Measurements from ENCODE around the gene SLC45A2. TPM values are rescaled to one million over a fixed set of nuclear protein-coding genes. Genes with fewer than 3 reads are reported as not detected.

The SLC45A2 gene
- total RNA-seq, 6 donors from 2014 or later, result 0.76 TPM; not detected in 5

DNA sequence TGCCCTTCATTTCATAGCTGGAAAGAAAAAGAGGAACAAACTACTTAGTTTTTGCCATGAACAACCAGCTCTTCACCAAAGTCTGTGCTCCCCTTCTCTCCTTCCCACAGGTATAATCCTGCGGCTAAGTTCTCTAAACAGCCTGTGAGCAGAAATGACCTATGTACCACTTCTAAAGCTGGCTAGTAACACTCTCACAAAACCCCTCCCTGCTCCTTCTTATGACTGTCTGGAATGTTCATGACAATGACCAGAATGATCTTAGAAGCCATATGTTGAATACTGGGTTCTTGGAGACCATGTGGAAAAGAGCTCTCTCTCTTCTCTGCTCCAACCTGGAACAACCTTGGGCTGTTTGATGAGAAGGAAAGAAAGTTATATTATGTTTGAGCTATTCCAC, 36.2 kb upstream of the SLC45A2 start:
- no peak for ATAC-seq (ENCODE audit: low FRiP score in 2 of 2)

DNA sequence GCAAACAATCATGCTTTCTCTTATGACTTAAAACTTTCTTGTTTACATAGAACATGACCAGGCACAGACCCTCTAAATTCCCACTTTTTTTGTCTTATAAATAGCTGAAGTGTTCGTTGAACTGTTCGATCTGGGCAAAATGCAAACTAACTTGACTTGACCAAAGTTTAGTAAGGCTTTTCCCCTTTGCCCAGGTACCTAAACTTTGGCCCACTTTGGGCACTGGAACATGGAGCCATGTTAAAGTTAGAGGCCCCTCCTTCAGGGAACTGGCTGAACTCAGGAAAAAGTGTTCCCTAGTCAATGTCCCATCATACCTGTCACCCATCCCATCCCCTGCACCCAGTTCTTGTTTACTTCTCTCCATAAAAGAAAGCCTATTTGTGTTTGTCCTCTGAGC, 32.8 kb upstream of the SLC45A2 start:
- WGBS, 2 donors, result 84 to 97% methylated on average over 2 of the region's 2 CpGs
- Histone ChIP-seq H3K9me3 (no peaks in the 10 kb centered on the region), H3K36me3 (no peaks in the 10 kb centered on the region), H3K4me1 (no peaks in the 10 kb centered on the region), H3K27me3 (no peaks in the 10 kb centered on the region), H3K4me3 (no peak overlapping the region), H3K27ac (no peak overlapping the region)
- TF ChIP-seq POLR2AphosphoS5 (IDR thresholded peaks at IDR 0.05), result no peak
- TF ChIP-seq, protein P1, sequence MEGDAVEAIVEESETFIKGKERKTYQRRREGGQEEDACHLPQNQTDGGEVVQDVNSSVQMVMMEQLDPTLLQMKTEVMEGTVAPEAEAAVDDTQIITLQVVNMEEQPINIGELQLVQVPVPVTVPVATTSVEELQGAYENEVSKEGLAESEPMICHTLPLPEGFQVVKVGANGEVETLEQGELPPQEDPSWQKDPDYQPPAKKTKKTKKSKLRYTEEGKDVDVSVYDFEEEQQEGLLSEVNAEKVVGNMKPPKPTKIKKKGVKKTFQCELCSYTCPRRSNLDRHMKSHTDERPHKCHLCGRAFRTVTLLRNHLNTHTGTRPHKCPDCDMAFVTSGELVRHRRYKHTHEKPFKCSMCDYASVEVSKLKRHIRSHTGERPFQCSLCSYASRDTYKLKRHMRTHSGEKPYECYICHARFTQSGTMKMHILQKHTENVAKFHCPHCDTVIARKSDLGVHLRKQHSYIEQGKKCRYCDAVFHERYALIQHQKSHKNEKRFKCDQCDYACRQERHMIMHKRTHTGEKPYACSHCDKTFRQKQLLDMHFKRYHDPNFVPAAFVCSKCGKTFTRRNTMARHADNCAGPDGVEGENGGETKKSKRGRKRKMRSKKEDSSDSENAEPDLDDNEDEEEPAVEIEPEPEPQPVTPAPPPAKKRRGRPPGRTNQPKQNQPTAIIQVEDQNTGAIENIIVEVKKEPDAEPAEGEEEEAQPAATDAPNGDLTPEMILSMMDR (IDR thresholded peaks at IDR 0.05), result no peak
- no peak for TF ChIP-seq EP300 (IDR thresholded peaks at IDR 0.05)
- no peak for TF ChIP-seq POLR2A (IDR thresholded peaks at IDR 0.05)
- ATAC-seq (ENCODE audit: low FRiP score in 2 of 2) (no peak), DNase-seq (no peak)

More for the DNA sequence above, 36.2 kb upstream of the SLC45A2 start:
- no peaks in the 10 kb centered on the region for H3K4me1 ChIP-seq
- no peak overlapping the region for H3K27ac ChIP-seq
- H3K27me3 ChIP-seq, result no peaks in the 10 kb centered on the region
- WGBS, 2 donors, result 94 to 100% methylated on average over 1 of the region's 1 CpG
- TF ChIP-seq POLR2AphosphoS5 (IDR thresholded peaks at IDR 0.05), result no peak
- TF ChIP-seq, protein P1 (IDR thresholded peaks at IDR 0.05), result no peak
- no peak for TF ChIP-seq EP300 (IDR thresholded peaks at IDR 0.05)
- TF ChIP-seq POLR2A (IDR thresholded peaks at IDR 0.05), result no peak
- H3K4me3 ChIP-seq, result no peak overlapping the region
- DNase-seq, result no peak
- no peaks in the 10 kb centered on the region for H3K36me3 ChIP-seq
- no peaks in the 10 kb centered on the region for H3K9me3 ChIP-seq

DNA sequence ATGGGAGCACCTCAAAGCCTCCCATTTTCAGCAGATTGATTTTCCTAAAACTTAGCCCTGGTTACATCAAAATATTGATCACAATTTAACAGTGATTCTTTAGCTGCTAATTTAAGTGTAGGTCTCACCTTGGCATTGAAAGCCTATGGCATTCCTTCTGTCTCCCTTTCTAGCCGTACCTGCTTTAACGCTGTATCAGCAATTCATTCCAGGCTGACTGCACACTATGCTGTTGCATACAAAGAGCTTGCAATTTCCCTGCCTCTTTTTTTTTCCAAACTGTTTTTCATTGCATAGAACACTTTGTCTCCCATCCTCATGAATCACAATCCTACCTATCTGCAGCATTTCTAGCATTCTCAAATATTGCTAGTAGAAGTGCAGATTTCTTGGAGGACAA, 32.3 kb upstream of the SLC45A2 start:
- DNase-seq, result no peak

DNA sequence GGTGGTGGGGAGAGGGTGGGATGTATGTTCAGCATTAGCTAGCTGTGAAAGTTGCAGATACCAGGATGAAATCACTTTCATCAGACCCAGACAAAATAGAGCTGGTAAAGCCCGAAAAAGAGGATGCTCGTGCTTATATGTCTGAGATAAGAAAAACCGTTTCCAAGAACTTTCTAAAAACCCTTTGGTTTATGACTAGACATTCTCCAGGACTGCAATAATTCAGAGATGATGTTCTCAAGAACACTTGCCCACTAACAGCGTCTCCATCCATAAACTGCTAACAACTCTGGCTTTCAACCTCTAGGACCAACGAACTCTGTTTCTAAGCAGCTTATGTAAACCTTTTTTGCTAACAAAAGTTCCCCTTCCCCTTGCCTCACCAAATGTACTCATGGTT, 31.7 kb upstream of the SLC45A2 start:
- ATAC-seq (ENCODE audit: low FRiP score in 2 of 2), result no peak
- Histone ChIP-seq H3K4me3 (no peak overlapping the region), H3K27ac (no peak overlapping the region), H3K36me3 (no peaks in the 10 kb centered on the region), H3K4me1 (no peaks in the 10 kb centered on the region), H3K27me3 (no peaks in the 10 kb centered on the region), H3K9me3 (no peaks in the 10 kb centered on the region)
- no peak for DNase-seq
- 79 to 86% methylated on average over 5 of the region's 5 CpGs for WGBS, 2 donors
- TF ChIP-seq EP300 (IDR thresholded peaks at IDR 0.05), result no peak
- TF ChIP-seq, protein P1 (IDR thresholded peaks at IDR 0.05), result no peak
- TF ChIP-seq POLR2A (IDR thresholded peaks at IDR 0.05), result no peak
- no peak for TF ChIP-seq POLR2AphosphoS5 (IDR thresholded peaks at IDR 0.05)

More for the DNA sequence above, 32.3 kb upstream of the SLC45A2 start:
- WGBS, 2 donors, result 92 to 98% methylated on average over 2 of the region's 2 CpGs
- no peaks in the 10 kb centered on the region for H3K36me3 ChIP-seq
- no peaks in the 10 kb centered on the region for H3K27me3 ChIP-seq
- no peak for ATAC-seq (ENCODE audit: low FRiP score in 2 of 2)
- TF ChIP-seq EP300 (IDR thresholded peaks at IDR 0.05) (no peak), POLR2AphosphoS5 (IDR thresholded peaks at IDR 0.05) (no peak), POLR2A (IDR thresholded peaks at IDR 0.05) (no peak)
- TF ChIP-seq, protein P1 (IDR thresholded peaks at IDR 0.05), result no peak
- H3K4me1 ChIP-seq, result no peaks in the 10 kb centered on the region
- no peaks in the 10 kb centered on the region for H3K9me3 ChIP-seq
- no peak overlapping the region for H3K4me3 ChIP-seq
- H3K27ac ChIP-seq, result no peak overlapping the region

DNA sequence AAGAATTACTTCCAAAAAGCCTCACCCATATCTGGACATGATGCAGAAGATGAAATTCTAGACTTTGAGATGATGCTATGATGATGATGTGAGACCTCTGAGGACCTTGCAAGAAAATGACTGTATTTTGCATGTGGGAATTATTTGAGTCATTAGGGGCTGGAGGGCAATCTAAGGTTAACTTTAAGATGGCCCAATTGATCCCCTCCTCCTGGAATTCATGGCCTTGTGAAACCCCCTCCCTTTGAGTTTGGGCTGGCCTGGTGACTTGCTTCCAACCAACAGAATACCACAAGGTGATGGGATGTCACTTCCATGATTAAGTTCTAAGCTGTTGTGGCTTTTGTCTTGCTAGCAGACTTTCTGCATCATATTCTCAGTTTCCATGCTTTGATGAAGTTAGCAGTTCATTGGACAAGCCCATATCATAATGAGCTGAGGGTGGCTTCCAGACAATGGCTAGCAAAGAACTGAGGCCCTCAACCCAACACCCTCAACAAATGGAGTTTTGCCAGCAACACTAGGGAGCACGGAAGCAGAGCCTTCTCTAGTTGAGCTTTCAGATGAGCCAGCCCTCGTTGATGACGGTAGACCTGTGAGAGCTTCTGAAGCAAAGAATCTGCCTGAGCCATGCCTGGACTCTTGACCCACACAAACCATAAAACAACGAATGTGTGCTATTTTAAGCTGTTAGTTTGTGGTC, 30.8 kb upstream of the SLC45A2 start:
- DNase-seq (no peak), ATAC-seq (ENCODE audit: low FRiP score in 2 of 2) (no peak)
- no peaks in the 10 kb centered on the region for H3K27me3 ChIP-seq
- no peaks in the 10 kb centered on the region for H3K36me3 ChIP-seq
- no peak overlapping the region for H3K27ac ChIP-seq
- WGBS, 2 donors, result 92 to 100% methylated on average over 3 to 4 of the region's 4 CpGs
- no peak overlapping the region for H3K4me3 ChIP-seq
- H3K9me3 ChIP-seq, result no peaks in the 10 kb centered on the region
- no peaks in the 10 kb centered on the region for H3K4me1 ChIP-seq
- TF ChIP-seq POLR2A (IDR thresholded peaks at IDR 0.05) (no peak), POLR2AphosphoS5 (IDR thresholded peaks at IDR 0.05) (no peak), EP300 (IDR thresholded peaks at IDR 0.05) (no peak)
- TF ChIP-seq, protein P1 (IDR thresholded peaks at IDR 0.05), result no peak
